Smooth muscle cell (in vitro differentiated cells): Measurements from ENCODE around the gene TSPAN17. TPM values are rescaled to one million over a fixed set of nuclear protein-coding genes. Genes with fewer than 3 reads are reported as not detected.

ENCODE experiments used
- DNase-seq: peaks from one replicate; lab custom pipeline; 2025; ENCODE audit not compliant: unreplicated experiment; lab: John Stamatoyannopoulos, UW
- H2AFZ ChIP-seq: fragments of 200-600 bp; sonication (generic); 2 replicates; pipeline ENCODE4 v1.6.0; 2016; ENCODE audit warnings: antibody characterized with exemption, low read depth, mild to moderate bottlenecking
- H3F3A ChIP-seq: fragments of 200-600 bp; sonication (generic); 2 replicates; pipeline ENCODE4 v1.6.0; 2017; ENCODE audit warnings: antibody characterized with exemption, low read depth
- H3K27ac ChIP-seq: fragments of 200-600 bp; sonication (generic); 2 replicates; pipeline ENCODE4 v1.5.1; 2016; ENCODE audit warnings: low read depth, mild to moderate bottlenecking
- H3K27me3 ChIP-seq: fragments of 200-600 bp; sonication (generic); 2 replicates; pipeline ENCODE4 v1.6.1; 2016; ENCODE audit warnings: low read depth, mild to moderate bottlenecking
- H3K36me3 ChIP-seq: fragments of 200-600 bp; sonication (generic); 2 replicates; pipeline ENCODE4 v1.5.1; 2016; ENCODE audit warnings: low read depth
- H3K4me1 ChIP-seq: fragments of 200-600 bp; sonication (generic); 2 replicates; pipeline ENCODE4 v1.5.1; 2016; ENCODE audit warnings: low read depth
- H3K4me2 ChIP-seq: fragments of 200-600 bp; sonication (generic); 2 replicates; pipeline ENCODE4 v1.6.0; 2016; ENCODE audit warnings: mild to moderate bottlenecking
- H3K4me3 ChIP-seq: fragments of 200-600 bp; sonication (generic); 2 replicates; pipeline ENCODE4 v1.5.1; 2016; ENCODE audit warnings: mild to moderate bottlenecking
- H3K79me2 ChIP-seq: fragments of 200-600 bp; sonication (generic); 2 replicates; pipeline ENCODE4 v1.6.0; 2016; ENCODE audit warnings: low read depth, mild to moderate bottlenecking
- H3K9ac ChIP-seq: fragments of 200-600 bp; sonication (generic); 2 replicates; pipeline ENCODE4 v1.6.0; 2016; ENCODE audit warnings: low read depth
- H3K9me3 ChIP-seq: fragments of 200-600 bp; sonication (generic); replicated peaks from 2 replicates; pipeline ENCODE4 v1.5.1; 2016; ENCODE audit warnings: low read depth
- H4K20me1 ChIP-seq: fragments of 200-600 bp; sonication (generic); 2 replicates; pipeline ENCODE4 v1.6.0; 2016; ENCODE audit warnings: low read depth
- WGBS: methylation state at CpG from one replicate; pipeline ENCODE4 v1.1.7; 2016; ENCODE audit warnings: low lambda C conversion rate; 5-methylcytosine and 5-hydroxymethylcytosine counted together
- polyA plus RNA-seq: library from polyadenylated mRNA; unstranded; fragments of >200 nt; fragmentation: Nextera tagmentation; extraction: Ambion mirVana; gene quantifications from 2 replicates; pipeline ENCODE4 v1.2.1, GENCODE V29; 2016
- total RNA-seq: library from RNA; depleted of rRNA; stranded (reverse); fragments of >200 nt; gene quantifications from 2 replicates; pipeline ENCODE4 v1.2.3, GENCODE V29; 2014
- TF ChIP-seq, protein P1 (sequence below): fragments of 200-600 bp; sonication (generic); IDR thresholded peaks from 2 replicates; pipeline ENCODE4 v1.5.1; 2017; ENCODE audit warnings: borderline replicate concordance, mild to moderate bottlenecking, antibody characterized with exemption; ENCODE audit not compliant: insufficient read depth, poor library complexity, severe bottlenecking

The TSPAN17 gene
- total and polyA plus RNA-seq, 2 experiments from 2014 or later = 29.7 to 31.0 TPM

DNA sequence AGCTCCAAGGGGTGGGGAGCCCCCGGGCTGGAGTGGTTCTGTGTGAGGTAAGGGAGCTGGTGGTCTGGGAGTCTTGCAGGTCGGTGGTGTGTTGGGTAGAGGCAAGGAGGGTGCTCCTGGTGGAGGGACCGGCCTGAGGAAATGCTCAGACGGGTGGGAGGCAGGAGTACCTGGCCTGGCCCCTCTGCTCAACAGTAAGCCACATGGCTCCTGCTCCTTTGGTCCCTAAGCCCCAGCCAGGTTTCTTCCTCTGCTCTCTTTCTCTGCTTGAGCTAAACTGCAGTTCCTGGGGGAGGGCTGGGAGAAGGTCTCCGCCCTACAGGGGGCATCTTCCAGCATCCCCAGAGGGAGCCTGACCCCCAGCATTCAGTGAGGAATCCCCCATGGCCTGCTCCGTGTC, 17.2 kb downstream of the TSPAN17 start:
- no peaks in the 10 kb centered on the region for H3K4me1 ChIP-seq
- H3K36me3 ChIP-seq = no peaks in the 10 kb centered on the region
- DNase-seq = no peak
- no peak overlapping the region for H3K27ac ChIP-seq
- no peak overlapping the region for H3K4me2 ChIP-seq
- H3K9me3 ChIP-seq = no peaks in the 10 kb centered on the region
- TF ChIP-seq, protein P1, sequence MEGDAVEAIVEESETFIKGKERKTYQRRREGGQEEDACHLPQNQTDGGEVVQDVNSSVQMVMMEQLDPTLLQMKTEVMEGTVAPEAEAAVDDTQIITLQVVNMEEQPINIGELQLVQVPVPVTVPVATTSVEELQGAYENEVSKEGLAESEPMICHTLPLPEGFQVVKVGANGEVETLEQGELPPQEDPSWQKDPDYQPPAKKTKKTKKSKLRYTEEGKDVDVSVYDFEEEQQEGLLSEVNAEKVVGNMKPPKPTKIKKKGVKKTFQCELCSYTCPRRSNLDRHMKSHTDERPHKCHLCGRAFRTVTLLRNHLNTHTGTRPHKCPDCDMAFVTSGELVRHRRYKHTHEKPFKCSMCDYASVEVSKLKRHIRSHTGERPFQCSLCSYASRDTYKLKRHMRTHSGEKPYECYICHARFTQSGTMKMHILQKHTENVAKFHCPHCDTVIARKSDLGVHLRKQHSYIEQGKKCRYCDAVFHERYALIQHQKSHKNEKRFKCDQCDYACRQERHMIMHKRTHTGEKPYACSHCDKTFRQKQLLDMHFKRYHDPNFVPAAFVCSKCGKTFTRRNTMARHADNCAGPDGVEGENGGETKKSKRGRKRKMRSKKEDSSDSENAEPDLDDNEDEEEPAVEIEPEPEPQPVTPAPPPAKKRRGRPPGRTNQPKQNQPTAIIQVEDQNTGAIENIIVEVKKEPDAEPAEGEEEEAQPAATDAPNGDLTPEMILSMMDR = no peak
- peaks cover 22% of the 10 kb centered on the region for H3K27me3 ChIP-seq
- no peak overlapping the region for H3K4me3 ChIP-seq
- WGBS = 83% methylated on average over 6 of the region's 6 CpGs
- H4K20me1 ChIP-seq = no peaks in the 10 kb centered on the region
- H3F3A ChIP-seq = no peaks in the 10 kb centered on the region
- no peak overlapping the region for H2AFZ ChIP-seq
- H3K9ac ChIP-seq = no peak overlapping the region
- no peaks in the 10 kb centered on the region for H3K79me2 ChIP-seq

DNA sequence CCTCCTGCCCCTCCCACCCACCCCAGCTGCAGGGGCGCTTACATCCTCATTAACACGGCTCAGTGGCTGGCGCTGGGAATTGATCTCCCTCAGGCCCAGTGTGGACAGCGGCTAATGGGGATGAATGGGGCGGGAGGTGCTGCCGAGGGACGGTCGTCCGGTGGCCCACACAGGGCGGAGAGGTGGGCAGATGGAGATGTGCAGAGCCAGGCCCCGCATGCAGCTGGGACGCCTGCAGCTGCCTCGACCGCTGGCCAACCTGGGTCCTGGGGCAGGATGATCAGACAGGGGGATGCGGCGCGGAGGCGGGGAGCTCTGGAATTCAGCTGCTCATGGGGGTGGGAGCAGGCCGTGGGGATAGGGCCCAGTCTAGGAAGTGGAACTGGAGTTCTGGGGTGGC, 17.6 kb downstream of the TSPAN17 start:
- no peak overlapping the region for H3K9ac ChIP-seq
- H3K4me1 ChIP-seq = no peaks in the 10 kb centered on the region
- no peak for DNase-seq
- H2AFZ ChIP-seq = no peak overlapping the region
- H3F3A ChIP-seq = no peaks in the 10 kb centered on the region
- WGBS = 79% methylated on average over 18 of the region's 19 CpGs
- H3K9me3 ChIP-seq = no peaks in the 10 kb centered on the region
- no peaks in the 10 kb centered on the region for H3K79me2 ChIP-seq
- H3K36me3 ChIP-seq = no peaks in the 10 kb centered on the region
- H3K27me3 ChIP-seq = peaks cover 24% of the 10 kb centered on the region
- H3K4me3 ChIP-seq = no peak overlapping the region
- H3K4me2 ChIP-seq = no peak overlapping the region
- no peak overlapping the region for H3K27ac ChIP-seq
- no peaks in the 10 kb centered on the region for H4K20me1 ChIP-seq
- TF ChIP-seq, protein P1 = no peak

DNA sequence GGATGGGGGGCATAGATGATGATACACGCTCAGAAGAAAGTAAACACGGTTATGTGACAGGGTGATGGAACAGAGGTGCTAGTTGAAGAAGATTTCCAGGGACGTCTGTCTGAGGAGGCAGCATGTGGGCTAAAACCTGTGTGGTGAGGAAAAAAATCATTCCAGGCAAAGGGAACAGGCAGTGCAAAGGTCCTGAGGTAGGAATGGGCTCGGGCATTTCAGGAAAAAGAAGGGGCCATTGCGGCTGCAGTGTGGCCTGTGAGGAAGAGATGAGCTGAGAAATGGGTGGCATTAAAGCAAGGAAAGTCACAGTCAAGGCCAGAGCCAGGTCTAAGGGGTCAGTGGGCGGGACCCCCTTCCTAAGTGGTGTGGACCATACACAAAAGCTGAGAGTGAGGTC, 18.2 kb downstream of the TSPAN17 start:
- TF ChIP-seq, protein P1 = no peak

DNA sequence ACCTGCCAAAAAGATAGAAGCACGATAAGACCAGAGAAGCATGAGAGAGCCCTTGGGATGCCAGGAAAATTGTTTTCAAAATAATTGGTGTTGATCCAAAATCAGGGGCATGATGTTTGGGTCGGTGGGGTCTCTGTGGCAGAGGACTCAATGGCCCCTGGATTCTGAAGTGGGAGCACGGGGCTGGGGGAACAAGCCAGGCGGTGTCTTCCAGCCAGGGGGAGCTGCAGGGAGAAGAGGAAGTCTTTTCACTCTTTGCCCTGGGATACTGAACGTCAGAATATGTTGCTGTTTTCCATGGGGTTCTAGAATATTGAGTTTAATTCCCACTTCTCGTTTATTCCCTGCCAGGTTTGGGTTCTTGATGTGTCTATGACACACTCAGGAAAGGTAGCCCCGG, 20.4 kb downstream of the TSPAN17 start:
- WGBS = 76% methylated on average over 7 of the region's 7 CpGs
- H3F3A ChIP-seq = no peaks in the 10 kb centered on the region
- no peaks in the 10 kb centered on the region for H3K4me1 ChIP-seq
- H2AFZ ChIP-seq = no peak overlapping the region
- no peak overlapping the region for H3K9ac ChIP-seq
- no peaks in the 10 kb centered on the region for H3K36me3 ChIP-seq
- no peak overlapping the region for H3K27ac ChIP-seq
- no peaks in the 10 kb centered on the region for H4K20me1 ChIP-seq
- no peak overlapping the region for H3K4me3 ChIP-seq
- no peak for DNase-seq
- H3K9me3 ChIP-seq = no peaks in the 10 kb centered on the region
- TF ChIP-seq, protein P1 = no peak
- peaks cover 28% of the 10 kb centered on the region for H3K27me3 ChIP-seq
- no peak overlapping the region for H3K4me2 ChIP-seq
- H3K79me2 ChIP-seq = no peaks in the 10 kb centered on the region

More for the DNA sequence above, 18.2 kb downstream of the TSPAN17 start:
- no peaks in the 10 kb centered on the region for H3K79me2 ChIP-seq
- WGBS = 87% methylated on average over 6 of the region's 6 CpGs
- H3K4me3 ChIP-seq = no peak overlapping the region
- H3K27me3 ChIP-seq = peaks cover 24% of the 10 kb centered on the region
- no peak overlapping the region for H2AFZ ChIP-seq
- no peaks in the 10 kb centered on the region for H3K9me3 ChIP-seq
- H3F3A ChIP-seq = no peaks in the 10 kb centered on the region
- no peaks in the 10 kb centered on the region for H3K4me1 ChIP-seq
- no peaks in the 10 kb centered on the region for H4K20me1 ChIP-seq
- DNase-seq = no peak
- H3K27ac ChIP-seq = no peak overlapping the region
- no peak overlapping the region for H3K9ac ChIP-seq
- H3K4me2 ChIP-seq = no peak overlapping the region
- no peaks in the 10 kb centered on the region for H3K36me3 ChIP-seq
